Measurements from ENCODE around the gene CREB5. TPM values are rescaled to one million over a fixed set of nuclear protein-coding genes. Genes with fewer than 3 reads are reported as not detected.

Gene CREB5
- total RNA-seq, 3 donors from 2014 or later: 17.3 to 19.7 (median 18.0) TPM

GRCh38 chr7:28417321-28417940 lies 5.1 kb downstream of the CREB5 start:
- peaks cover 0 to 3% of the 10 kb centered on the region in 2 donors for H3K27me3 ChIP-seq
- no peaks in the 10 kb centered on the region for H3K9me3 ChIP-seq
- no peak overlapping the region for H3K4me3 ChIP-seq
- no peaks in the 10 kb centered on the region for H3K36me3 ChIP-seq
- no peak for DNase-seq (ENCODE audit: low spot score in 2 of 2)
- H3K4me1 ChIP-seq: no peaks in the 10 kb centered on the region
- no peak overlapping the region for H3K27ac ChIP-seq
- TF ChIP-seq POLR2AphosphoS5 (IDR thresholded peaks at IDR 0.05) (no peak), CTCF (IDR thresholded peaks at IDR 0.05) (no peak), POLR2A (IDR thresholded peaks at IDR 0.05) (no peak)
- intact Hi-C loops (cut with DNase I; ENCODE audit: low total_unique reads): no loop called here

- H3K27me3 ChIP-seq: peaks cover 0 to 3% of the 10 kb centered on the region in 2 donors
- no peak for DNase-seq (ENCODE audit: low spot score in 2 of 2)
- no peak for TF ChIP-seq POLR2A (IDR thresholded peaks at IDR 0.05)
- no peak for TF ChIP-seq POLR2AphosphoS5 (IDR thresholded peaks at IDR 0.05)
- no peak for TF ChIP-seq CTCF (IDR thresholded peaks at IDR 0.05)
- intact Hi-C loops (cut with DNase I; ENCODE audit: low total_unique reads): no loop called here
- H3K9me3 ChIP-seq: no peaks in the 10 kb centered on the region
- no peaks in the 10 kb centered on the region for H3K4me1 ChIP-seq
- no peak overlapping the region for H3K4me3 ChIP-seq
- H3K36me3 ChIP-seq: no peaks in the 10 kb centered on the region
- no peak overlapping the region for H3K27ac ChIP-seq
Observed at GRCh38 chr7:28418311-28418710, 6.0 kb downstream of the CREB5 start.

GRCh38 chr7:28418966-28419365 lies 6.6 kb downstream of the CREB5 start:
- peaks cover 0 to 3% of the 10 kb centered on the region in 2 donors for H3K27me3 ChIP-seq
- TF ChIP-seq POLR2A (IDR thresholded peaks at IDR 0.05) (no peak), CTCF (IDR thresholded peaks at IDR 0.05) (no peak), POLR2AphosphoS5 (IDR thresholded peaks at IDR 0.05) (no peak)
- no peak overlapping the region for H3K4me3 ChIP-seq
- H3K27ac ChIP-seq: no peak overlapping the region
- no peaks in the 10 kb centered on the region for H3K4me1 ChIP-seq
- H3K36me3 ChIP-seq: no peaks in the 10 kb centered on the region
- no peaks in the 10 kb centered on the region for H3K9me3 ChIP-seq
- intact Hi-C loops (cut with DNase I; ENCODE audit: low total_unique reads): no loop called here
- DNase-seq (ENCODE audit: low spot score in 2 of 2): no peak

GRCh38 chr7:28419716-28420115 lies 7.4 kb downstream of the CREB5 start:
- Histone ChIP-seq H3K36me3 (no peaks in the 10 kb centered on the region), H3K27me3 (no peaks in the 10 kb centered on the region), H3K9me3 (no peaks in the 10 kb centered on the region), H3K4me3 (no peak overlapping the region), H3K4me1 (no peaks in the 10 kb centered on the region), H3K27ac (no peak overlapping the region)
- intact Hi-C loops (cut with DNase I; ENCODE audit: low total_unique reads): no loop called here
- no peak for DNase-seq (ENCODE audit: low spot score in 2 of 2)
- TF ChIP-seq POLR2A (IDR thresholded peaks at IDR 0.05) (no peak), CTCF (IDR thresholded peaks at IDR 0.05) (no peak), POLR2AphosphoS5 (IDR thresholded peaks at IDR 0.05) (no peak)

GRCh38 chr7:28423112-28423511 lies 10.8 kb downstream of the CREB5 start:
- H3K36me3 ChIP-seq: no peaks in the 10 kb centered on the region
- no peaks in the 10 kb centered on the region for H3K4me1 ChIP-seq
- TF ChIP-seq POLR2AphosphoS5 (IDR thresholded peaks at IDR 0.05): no peak
- no peak for TF ChIP-seq CTCF (IDR thresholded peaks at IDR 0.05)
- no peak for TF ChIP-seq POLR2A (IDR thresholded peaks at IDR 0.05)
- no peak overlapping the region for H3K4me3 ChIP-seq
- no peaks in the 10 kb centered on the region for H3K9me3 ChIP-seq
- DNase-seq (ENCODE audit: low spot score in 2 of 2): no peak
- intact Hi-C loops (cut with DNase I; ENCODE audit: low total_unique reads): no loop called here
- no peaks in the 10 kb centered on the region for H3K27me3 ChIP-seq
- H3K27ac ChIP-seq: no peak overlapping the region

Measured in breast epithelium (tissue), 4 donors.